ENCODE measurements around the gene BTLA.
"Not testable (repeated sequence)": the region's sequence is repeated elsewhere in the genome, so short reads cannot be mapped to it uniquely, and the experiment has no call there.

Gene BTLA

DNA sequence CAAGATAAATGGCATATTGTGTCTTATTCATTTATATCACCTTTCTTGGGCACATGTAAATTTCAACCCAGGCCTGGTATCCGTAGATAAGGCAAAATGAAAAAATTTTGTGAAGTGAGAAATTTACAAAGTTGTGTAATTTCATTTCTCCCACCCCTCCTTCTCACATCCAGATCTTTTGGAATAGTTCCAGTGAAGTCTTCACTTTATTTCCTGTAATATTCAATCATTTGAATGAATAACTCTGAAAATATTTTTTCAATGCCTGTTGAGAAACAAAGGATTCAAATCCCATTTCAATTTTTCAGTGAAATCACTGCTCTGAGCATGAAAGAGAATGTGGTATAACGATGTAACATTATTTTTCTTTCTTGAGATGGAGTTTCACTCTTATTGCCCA, 53.4 kb downstream of the BTLA start:
- DNase-seq (ENCODE audit: low read depth): no peak

GRCh38 chr3:112437146-112438022, 61.9 kb downstream of the BTLA start:
- DNase-seq (ENCODE audit: low read depth): no peak

DNA sequence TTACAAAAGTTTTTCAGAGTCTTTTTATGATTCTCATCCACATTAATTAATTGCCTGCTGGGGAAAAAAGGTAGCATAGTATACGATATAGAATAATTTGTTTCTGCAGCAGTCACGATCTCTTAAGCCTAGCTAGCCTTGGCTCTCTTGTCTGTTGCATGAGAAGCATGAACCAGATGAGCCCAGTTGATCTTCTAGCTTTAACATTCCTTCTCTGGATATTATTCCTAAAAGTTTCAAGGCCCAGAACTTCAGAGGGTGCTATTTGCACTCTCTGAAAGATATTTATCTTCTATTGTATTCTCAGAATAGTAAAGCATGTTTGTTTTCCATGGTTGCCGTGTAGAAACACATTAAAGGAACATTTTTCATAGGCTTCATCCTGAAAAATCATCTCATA, 69.3 kb downstream of the BTLA start:
- no peak for DNase-seq (ENCODE audit: low read depth)

GRCh38 chr3:112427123-112427522, 72.1 kb downstream of the BTLA start:
- DNase-seq (ENCODE audit: low read depth): no peak

DNA sequence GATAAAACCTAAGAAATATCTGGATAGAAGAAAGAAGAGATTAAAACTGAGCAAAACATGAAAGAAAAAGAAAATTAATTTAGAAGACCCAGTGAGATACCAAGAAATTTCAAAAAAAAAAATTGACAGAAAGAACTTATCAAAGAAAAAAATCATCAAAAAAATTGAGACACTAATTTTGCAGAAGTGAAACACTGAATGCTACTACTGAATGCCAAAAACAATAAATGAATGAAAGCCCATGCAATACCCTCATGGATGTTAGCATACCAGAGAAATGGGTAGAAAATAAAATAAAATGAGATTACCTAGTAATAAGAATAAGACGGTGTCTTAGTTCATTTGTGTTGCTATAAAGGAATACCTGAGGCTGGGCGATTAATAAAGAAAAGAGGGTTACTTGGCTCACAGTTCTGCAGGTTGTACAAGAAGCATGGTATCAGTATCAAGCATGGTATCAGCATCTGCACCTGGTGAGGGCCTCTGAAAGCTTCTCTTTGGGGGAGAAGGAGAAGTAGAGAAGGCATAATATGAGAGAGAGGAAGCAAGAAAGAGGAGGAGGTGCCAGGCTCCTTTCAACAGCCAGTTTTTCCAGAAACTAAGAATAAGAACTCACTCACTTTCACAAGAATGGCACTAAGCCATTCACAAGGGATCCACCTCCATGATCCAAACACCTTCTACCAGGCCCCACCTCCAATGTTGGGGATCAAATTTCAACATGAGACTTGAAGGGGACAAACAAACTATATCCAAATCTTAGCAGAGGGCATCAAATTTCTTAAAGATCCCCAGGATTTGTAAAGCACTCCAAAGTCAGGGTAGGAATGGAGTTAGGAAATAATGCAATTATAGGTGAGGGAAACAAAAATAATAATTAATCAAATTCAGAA, 73.2 kb downstream of the BTLA start:
- DNase-seq (ENCODE audit: low read depth): no peak

DNA sequence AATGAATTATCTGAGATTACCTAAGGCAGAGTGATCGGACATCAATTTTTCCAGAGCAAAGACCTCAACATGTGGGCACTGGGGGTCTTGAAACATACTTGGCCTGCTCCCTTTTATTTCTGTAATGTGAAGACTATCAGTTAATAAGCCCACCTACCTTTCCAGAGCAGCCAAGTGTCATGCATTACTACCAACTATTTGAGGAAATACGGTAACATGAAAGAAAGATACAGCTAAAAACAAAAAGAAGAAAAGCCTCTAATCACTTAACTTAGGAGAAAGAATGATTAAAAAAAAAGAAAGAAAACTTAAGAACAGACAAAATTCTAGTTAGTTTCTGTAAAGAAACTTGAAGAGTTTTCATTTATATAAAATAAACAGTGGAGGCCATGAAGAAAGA, 73.9 kb downstream of the BTLA start:
- no peak for DNase-seq (ENCODE audit: low read depth)

GRCh38 chr3:112424394-112424793, 74.9 kb downstream of the BTLA start:
- DNase-seq (ENCODE audit: low read depth): no peak

GRCh38 chr3:112422921-112423320, 76.4 kb downstream of the BTLA start:
- not testable (repeated sequence) for DNase-seq (ENCODE audit: low read depth)

DNA sequence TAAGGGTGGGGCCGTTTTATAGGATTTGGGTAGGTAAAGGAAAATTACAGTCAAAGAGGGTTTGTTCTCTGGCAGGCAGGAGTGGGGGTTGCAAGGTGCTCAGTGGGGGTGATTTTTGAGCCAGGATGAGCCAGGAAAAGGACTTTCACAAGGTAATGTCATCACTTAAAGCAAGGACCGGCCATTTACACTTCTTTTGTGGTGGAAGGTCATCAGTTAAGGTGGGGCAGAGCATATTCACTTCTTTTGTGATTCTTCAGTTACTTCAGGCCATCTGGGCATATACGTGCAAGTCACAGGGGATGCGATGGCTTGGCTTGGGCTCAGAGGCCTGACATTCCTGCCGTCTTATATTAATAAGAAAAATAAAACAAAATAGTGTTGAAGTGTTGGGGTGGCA, 80.7 kb downstream of the BTLA start:
- DNase-seq (ENCODE audit: low read depth): not testable (repeated sequence)

DNA sequence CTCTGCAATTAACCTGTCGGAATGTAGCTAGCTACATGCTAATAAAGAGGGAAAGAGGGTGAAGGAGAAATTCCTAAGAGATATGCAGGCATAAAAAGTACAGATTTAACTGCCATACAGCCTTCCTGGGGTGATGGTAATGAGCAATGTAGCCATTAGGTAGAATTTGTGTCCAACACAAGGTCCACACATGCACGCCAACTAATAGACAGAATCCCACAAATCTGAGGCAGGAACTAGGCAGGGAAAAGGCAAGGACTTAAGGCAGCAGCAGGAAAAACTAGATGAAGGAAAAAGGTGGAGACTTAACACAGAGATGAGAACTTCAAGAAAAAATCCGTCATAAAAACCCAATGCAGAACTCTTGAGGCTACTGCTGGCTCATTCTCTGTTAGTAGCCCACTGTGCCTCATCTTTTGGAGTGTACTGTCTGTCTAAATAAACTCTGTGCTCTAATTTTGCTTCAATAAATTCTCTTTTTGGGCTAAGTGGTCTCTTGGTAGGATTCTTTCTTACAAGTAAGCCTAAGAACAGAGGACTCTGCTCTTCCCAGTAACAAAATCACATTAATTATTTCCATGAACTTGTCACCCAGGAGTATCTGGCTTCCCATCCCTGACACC, 81.5 kb downstream of the BTLA start:
- DNase-seq (ENCODE audit: low read depth): no peak

DNA sequence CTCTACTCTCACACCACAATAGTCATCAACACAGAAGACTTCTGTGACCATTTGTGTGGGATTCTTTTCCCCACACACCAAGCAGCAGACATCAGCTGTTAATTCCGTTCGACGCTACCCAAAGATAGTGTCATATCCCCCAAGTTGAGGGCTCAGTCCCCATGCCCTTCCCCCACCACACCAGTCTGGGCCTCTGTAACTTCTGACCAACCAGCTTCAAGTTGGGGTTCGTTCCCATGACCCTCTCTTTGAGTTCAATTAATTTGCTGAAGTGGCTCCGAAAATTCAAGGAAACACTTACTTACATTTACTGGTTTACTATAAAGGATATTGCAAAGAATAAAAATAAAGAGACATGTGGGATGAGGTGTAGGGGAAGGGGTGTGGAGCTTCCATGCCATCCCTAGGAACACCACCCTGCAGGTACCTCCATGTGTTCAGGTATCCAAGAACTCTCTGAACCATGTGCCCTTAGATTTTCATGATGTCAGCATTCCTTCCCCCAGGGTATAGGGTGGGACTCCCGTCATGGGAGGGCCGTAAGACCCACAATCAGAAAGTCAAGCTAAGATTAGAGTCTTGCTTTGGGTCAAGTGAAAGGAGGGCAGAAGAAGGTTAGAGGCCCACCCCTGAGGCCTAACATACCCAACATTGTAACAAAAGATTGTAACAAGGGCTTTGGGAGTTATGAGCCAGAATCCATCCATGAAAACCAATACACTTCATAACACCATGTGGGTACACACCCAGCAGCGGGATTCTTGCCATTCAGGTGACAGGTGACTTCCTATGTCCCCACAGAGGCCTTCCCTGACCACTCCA, 82.7 kb downstream of the BTLA start:
- DNase-seq (ENCODE audit: low read depth): no peak

DNA sequence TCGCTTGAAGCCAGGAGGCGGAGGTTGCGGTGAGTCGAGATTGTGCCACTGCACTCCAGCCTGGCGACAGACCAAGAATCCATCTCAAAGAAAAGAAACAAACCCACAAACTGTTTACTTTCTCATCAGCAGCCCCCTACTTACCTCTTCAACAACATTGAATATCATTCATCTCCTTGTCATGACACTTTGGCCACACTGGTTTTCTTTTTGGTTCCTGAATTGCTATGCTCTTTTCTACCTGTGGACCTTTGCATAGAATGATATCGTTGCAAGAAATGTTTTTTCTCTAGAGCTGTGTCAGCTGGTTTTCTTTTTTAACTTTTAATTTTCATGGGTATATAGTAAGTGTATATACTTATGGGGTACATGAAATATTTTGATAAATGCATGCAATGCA, 83.9 kb downstream of the BTLA start:
- DNase-seq (ENCODE audit: low read depth): no peak
